ENCODE data around the gene RPL28.
"Not testable (repeated sequence)": the region's sequence is repeated elsewhere in the genome, so short reads cannot be mapped to it uniquely, and the experiment has no call there.

The RPL28 gene

GRCh38 chr19:55443045-55443823 lies 57.5 kb downstream of the RPL28 start, which contains the start of gene SHISA7:
TSS of gene SHISA7 (minus strand) at chr19:55443300. CDS start at chr19:55442863, 437 bp downstream.
- H3K4me3 ChIP-seq (ENCODE audit: low read depth, low read length): no peak within 1 kb of the TSS
- TF ChIP-seq CTCF (IDR thresholded peaks at IDR 0.05; ENCODE audit: low read depth, low read length, missing control alignments): no peak
- in situ Hi-C loops (cut with HindIII; ENCODE audit: low sequenced_read_pairs): no loop called here
- no peak for DNase-seq (ENCODE audit: low read depth)

- no peak overlapping the region for H3K4me3 ChIP-seq (ENCODE audit: low read depth, low read length)
- TF ChIP-seq CTCF (IDR thresholded peaks at IDR 0.05; ENCODE audit: low read depth, low read length, missing control alignments): no peak
- DNase-seq (ENCODE audit: low read depth): no peak
- in situ Hi-C loops (cut with HindIII; ENCODE audit: low sequenced_read_pairs): no loop called here
These were observed 58.2 kb downstream of the RPL28 start for GRCh38 chr19:55443824-55444480.

GRCh38 chr19:55444646-55445045 lies 58.9 kb downstream of the RPL28 start:
- no peak for TF ChIP-seq CTCF (IDR thresholded peaks at IDR 0.05; ENCODE audit: low read depth, low read length, missing control alignments)
- in situ Hi-C loops (cut with HindIII; ENCODE audit: low sequenced_read_pairs): no loop called here
- no peak overlapping the region for H3K4me3 ChIP-seq (ENCODE audit: low read depth, low read length)
- DNase-seq (ENCODE audit: low read depth): no peak

- DNase-seq (ENCODE audit: low read depth): no peak
- H3K4me3 ChIP-seq (ENCODE audit: low read depth, low read length): no peak overlapping the region
- TF ChIP-seq CTCF (IDR thresholded peaks at IDR 0.05; ENCODE audit: low read depth, low read length, missing control alignments): no peak
- in situ Hi-C loops (cut with HindIII; ENCODE audit: low sequenced_read_pairs): no loop called here
These were observed 60.3 kb downstream of the RPL28 start for GRCh38 chr19:55446060-55446459.

GRCh38 chr19:55447421-55448174 lies 61.9 kb downstream of the RPL28 start:
- no peak for DNase-seq (ENCODE audit: low read depth)
- in situ Hi-C loops (cut with HindIII; ENCODE audit: low sequenced_read_pairs): no loop called here
- TF ChIP-seq CTCF (IDR thresholded peaks at IDR 0.05; ENCODE audit: low read depth, low read length, missing control alignments): no peak
- H3K4me3 ChIP-seq (ENCODE audit: low read depth, low read length): no peak overlapping the region

- DNase-seq (ENCODE audit: low read depth); in situ Hi-C loops (cut with HindIII; ENCODE audit: low sequenced_read_pairs); H3K4me3 ChIP-seq (ENCODE audit: low read depth, low read length): not testable (repeated sequence)
These were observed 62.4 kb downstream of the RPL28 start for GRCh38 chr19:55448175-55448490.
